H9 (cell line): ENCODE data around the gene XG. TPM values are rescaled to one million over a fixed set of nuclear protein-coding genes. Genes with fewer than 3 reads are reported as not detected.

Experiments
- DNase-seq: peaks from one replicate; pipeline ENCODE4 v3.0.0-alpha.2; 2017
- H2AFZ ChIP-seq: one replicate; pipeline ENCODE4 v1.6.1; 2013; ENCODE audit warnings: mild to moderate bottlenecking, low read length, control low read depth, moderate library complexity
- H2AK5ac ChIP-seq: 2 replicates; pipeline ENCODE4 v1.6.1; 2013; ENCODE audit warnings: low read length, control low read depth, mixed read lengths; ENCODE audit not compliant: insufficient read length
- H2BK120ac ChIP-seq: one replicate; pipeline ENCODE4 v1.6.1; 2013; ENCODE audit warnings: low read depth, mild to moderate bottlenecking, low read length, control low read depth, inconsistent platforms; ENCODE audit not compliant: poor library complexity, severe bottlenecking
- H2BK12ac ChIP-seq: 2 replicates; pipeline ENCODE4 v1.6.1; 2013; ENCODE audit warnings: low read length, control low read depth, mixed read lengths, low read depth; ENCODE audit not compliant: insufficient read length
- H2BK15ac ChIP-seq: 2 replicates; pipeline ENCODE4 v1.6.1; 2013; ENCODE audit warnings: low read depth, low read length, control low read depth
- H2BK20ac ChIP-seq: one replicate; pipeline ENCODE4 v1.6.1; 2013; ENCODE audit warnings: low read depth, mild to moderate bottlenecking, low read length, control low read depth, inconsistent platforms; ENCODE audit not compliant: poor library complexity, severe bottlenecking
- H2BK5ac ChIP-seq: 2 replicates; pipeline ENCODE4 v1.6.1; 2013; ENCODE audit warnings: low read length, control low read depth, mixed read lengths; ENCODE audit not compliant: insufficient read length
- H3K14ac ChIP-seq: 2 replicates; pipeline ENCODE4 v1.6.1; 2013; ENCODE audit warnings: low read length, control low read depth; ENCODE audit not compliant: insufficient read depth
- H3K18ac ChIP-seq: 2 replicates; pipeline ENCODE4 v1.6.1; 2013; ENCODE audit warnings: low read depth, mild to moderate bottlenecking, mixed read lengths, low read length, control low read depth; ENCODE audit not compliant: insufficient read length
- H3K23ac ChIP-seq: 2 replicates; pipeline ENCODE4 v1.6.1; 2013; ENCODE audit warnings: low read length, control low read depth, mixed read lengths, low read depth; ENCODE audit not compliant: insufficient read length
- H3K23me2 ChIP-seq: 2 replicates; pipeline ENCODE4 v1.6.1; 2013; ENCODE audit warnings: low read depth, mild to moderate bottlenecking, mixed read lengths, low read length, control low read depth; ENCODE audit not compliant: insufficient read length, poor library complexity, severe bottlenecking
- H3K27ac ChIP-seq: 2 replicates; pipeline ENCODE4 v1.5.1; 2013; ENCODE audit warnings: low read length, control low read depth, mixed read lengths, low read depth; ENCODE audit not compliant: insufficient read length
- H3K27me3 ChIP-seq: 2 replicates; pipeline ENCODE4 v1.6.1; 2013; ENCODE audit warnings: low read length, control low read depth, inconsistent platforms; ENCODE audit not compliant: insufficient read depth
- H3K4ac ChIP-seq: 2 replicates; pipeline ENCODE4 v1.6.1; 2013; ENCODE audit warnings: low read depth, mild to moderate bottlenecking, control low read depth, inconsistent platforms, low read length, moderate library complexity
- H3K4me1 ChIP-seq: 2 replicates; pipeline ENCODE4 v1.6.1; 2013; ENCODE audit warnings: low read length, control low read depth, inconsistent platforms; ENCODE audit not compliant: insufficient read depth
- H3K4me2 ChIP-seq: 2 replicates; pipeline ENCODE4 v1.6.1; 2013; ENCODE audit warnings: low read length, control low read depth, mixed read lengths; ENCODE audit not compliant: insufficient read length, insufficient read depth
- H3K56ac ChIP-seq: 2 replicates; pipeline ENCODE4 v1.6.1; 2013; ENCODE audit warnings: low read depth, mild to moderate bottlenecking, mixed read lengths, low read length, control low read depth; ENCODE audit not compliant: insufficient read length
- H3K79me1 ChIP-seq: 2 replicates; pipeline ENCODE4 v1.6.1; 2013; ENCODE audit warnings: low read depth, mild to moderate bottlenecking, moderate library complexity, low read length, control low read depth, inconsistent platforms; ENCODE audit not compliant: insufficient read depth, poor library complexity, severe bottlenecking
- H3K79me2 ChIP-seq: 2 replicates; pipeline ENCODE4 v1.6.1; 2013; ENCODE audit warnings: low read length, control low read depth, inconsistent platforms; ENCODE audit not compliant: insufficient read depth
- H3K9ac ChIP-seq: 2 replicates; pipeline ENCODE4 v1.6.1; 2013; ENCODE audit warnings: low read length, control low read depth, mixed read lengths; ENCODE audit not compliant: insufficient read length; ENCODE audit errors: extremely low read depth
- H3K9me3 ChIP-seq: one replicate; pipeline ENCODE4 v1.6.1; 2013; ENCODE audit warnings: low read depth, low read length, inconsistent platforms; ENCODE audit not compliant: control insufficient read depth
- H3T11ph ChIP-seq: one replicate; pipeline ENCODE4 v1.6.1; 2013; ENCODE audit warnings: mild to moderate bottlenecking, low read length, control low read depth, inconsistent platforms
- H4K20me1 ChIP-seq: one replicate; pipeline ENCODE4 v1.6.1; 2013; ENCODE audit not compliant: control insufficient read depth, insufficient read length, insufficient read depth
- H4K5ac ChIP-seq: 2 replicates; pipeline ENCODE4 v1.6.1; 2013; ENCODE audit warnings: low read depth, mild to moderate bottlenecking, mixed read lengths, low read length, control low read depth; ENCODE audit not compliant: insufficient read length
- H4K8ac ChIP-seq: replicated peaks from 2 replicates; pipeline ENCODE4 v1.6.1; 2013; ENCODE audit warnings: low read length, control low read depth, mixed read lengths, low read depth; ENCODE audit not compliant: insufficient read length
- H4K91ac ChIP-seq: 2 replicates; pipeline ENCODE4 v1.6.1; 2013; ENCODE audit warnings: low read depth, mild to moderate bottlenecking, moderate library complexity, mixed read lengths, low read length, control low read depth; ENCODE audit not compliant: insufficient read length
- H3K27ac Mint-ChIP-seq, 3 experiments: 2 replicates in 2 of 3; 3 replicates in 1 of 3; pipeline ENCODE4 v1.8.0; 2020 to 2021; ENCODE audit warnings: mixed read lengths in 3 of 3, mild to moderate bottlenecking in 1 of 3, moderate library complexity in 1 of 3
- H3K27me3 Mint-ChIP-seq: 2 replicates; pipeline ENCODE4 v1.8.0; 2021; ENCODE audit warnings: low read depth, mild to moderate bottlenecking, moderate library complexity, mixed read lengths
- H3K36me3 Mint-ChIP-seq, 3 experiments: 2 replicates in 2 of 3; 3 replicates in 1 of 3; pipeline ENCODE4 v1.8.0; 2020 to 2021; ENCODE audit warnings: low read depth in 3 of 3, mixed read lengths in 3 of 3; ENCODE audit not compliant: insufficient read depth in 1 of 3
- H3K4me1 Mint-ChIP-seq, 2 experiments: 2 replicates each; pipeline ENCODE4 v1.8.0; 2020; ENCODE audit warnings: mixed read lengths in 2 of 2
- H3K4me3 Mint-ChIP-seq, 2 experiments: 2 replicates in 1 of 2; 3 replicates in 1 of 2; pipeline ENCODE4 v1.8.0; 2020 to 2021; ENCODE audit warnings: mild to moderate bottlenecking in 2 of 2, mixed read lengths in 2 of 2, moderate library complexity in 1 of 2
- H3K9me3 Mint-ChIP-seq, 2 experiments: 2 replicates in 1 of 2; 3 replicates in 1 of 2; pipeline ENCODE4 v1.8.0; 2020; ENCODE audit warnings: mild to moderate bottlenecking in 2 of 2, mixed read lengths in 2 of 2, moderate library complexity in 1 of 2
- CTCF ChIP-seq: fragments of 200-600 bp; sonication (generic); conservative IDR thresholded peaks from 3 replicates; pipeline ENCODE4 v1.8.0; 2021; ENCODE audit warnings: antibody characterized with exemption, mild to moderate bottlenecking
- WGBS: extraction: QIAGEN DNeasy Blood & Tissue Kit; methylation state at CpG from one replicate; pipeline ENCODE4 v1.1.7; 2013; ENCODE audit warnings: missing lambda C conversion rate, low lambda C conversion rate, mixed read lengths; ENCODE audit not compliant: insufficient read length; ENCODE audit errors: extremely low coverage; 5-methylcytosine and 5-hydroxymethylcytosine counted together
- total RNA-seq: library from RNA; stranded (reverse); gene quantifications from 2 replicates; pipeline ENCODE4 v1.2.1, GENCODE V29; 2021

Gene XG
- total RNA-seq, 1 experiment from 2014 or later, result 1.1 TPM

GRCh38 chrX:2789569-2789968, 37.7 kb downstream of the XG start:
- no CpG with 5 or more reads among the region's 3 CpGs for WGBS

More at GRCh38 chrX:2789569-2789968, 37.7 kb downstream of the XG start:
- no peaks in the 10 kb centered on the region for H3K79me1 ChIP-seq
- H3K9ac ChIP-seq, result no peak overlapping the region
- H4K5ac ChIP-seq, result no peak overlapping the region
- H4K91ac ChIP-seq, result no peak overlapping the region
- no peak overlapping the region for H3K23ac ChIP-seq
- no peak overlapping the region for H2BK20ac ChIP-seq
- Mint-ChIP-seq H3K27me3 (no peaks in the 10 kb centered on the region; the same call in 1 of the 2 replicates), H3K36me3 (peaks cover 0 to 2% (median 0%) of the 10 kb centered on the region in 3 experiments; a peak in 1 of 7 replicates), H3K9me3 (no peaks in the 10 kb centered on the region; a peak in 1 of 5 replicates), H3K27ac (peak overlapping the region in 1 of 3 experiments; percentile 25; a peak in 1 of 7 replicates), H3K4me3 (no peak overlapping the region), H3K4me1 (peaks cover 42 to 47% of the 10 kb centered on the region in 2 experiments)
- H3K9me3 ChIP-seq, result no peaks in the 10 kb centered on the region
- no peak overlapping the region for H3K18ac ChIP-seq
- H3K27ac ChIP-seq, result no peak overlapping the region
- H2AK5ac ChIP-seq, result no peak overlapping the region
- no peaks in the 10 kb centered on the region for H3K79me2 ChIP-seq
- H4K20me1 ChIP-seq, result no peaks in the 10 kb centered on the region
- no peak overlapping the region for H4K8ac ChIP-seq
- H2BK15ac ChIP-seq, result no peak overlapping the region
- H3K4ac ChIP-seq, result no peak overlapping the region
- H3K23me2 ChIP-seq, result no peaks in the 10 kb centered on the region
- no peak overlapping the region for H3T11ph ChIP-seq
- no peak overlapping the region for H3K4me2 ChIP-seq
- no peak overlapping the region for H2BK12ac ChIP-seq
- no peak overlapping the region for H3K56ac ChIP-seq
- no peak for TF ChIP-seq CTCF
- H2AFZ ChIP-seq, result no peak overlapping the region
- H3K4me1 ChIP-seq, result peaks cover 8% of the 10 kb centered on the region
- H2BK5ac ChIP-seq, result no peak overlapping the region
- no peak overlapping the region for H3K14ac ChIP-seq
- DNase-seq, result no peak
- H3K27me3 ChIP-seq, result no peaks in the 10 kb centered on the region
- no peak overlapping the region for H2BK120ac ChIP-seq
